ENCODE data around the gene PLCB4. TPM values are rescaled to one million over a fixed set of nuclear protein-coding genes. Genes with fewer than 3 reads are reported as not detected.

PLCB4 gene
- total RNA-seq, 4 donors from 2014 or later, result 2.7 to 11.4 (median 6.5) TPM

DNA sequence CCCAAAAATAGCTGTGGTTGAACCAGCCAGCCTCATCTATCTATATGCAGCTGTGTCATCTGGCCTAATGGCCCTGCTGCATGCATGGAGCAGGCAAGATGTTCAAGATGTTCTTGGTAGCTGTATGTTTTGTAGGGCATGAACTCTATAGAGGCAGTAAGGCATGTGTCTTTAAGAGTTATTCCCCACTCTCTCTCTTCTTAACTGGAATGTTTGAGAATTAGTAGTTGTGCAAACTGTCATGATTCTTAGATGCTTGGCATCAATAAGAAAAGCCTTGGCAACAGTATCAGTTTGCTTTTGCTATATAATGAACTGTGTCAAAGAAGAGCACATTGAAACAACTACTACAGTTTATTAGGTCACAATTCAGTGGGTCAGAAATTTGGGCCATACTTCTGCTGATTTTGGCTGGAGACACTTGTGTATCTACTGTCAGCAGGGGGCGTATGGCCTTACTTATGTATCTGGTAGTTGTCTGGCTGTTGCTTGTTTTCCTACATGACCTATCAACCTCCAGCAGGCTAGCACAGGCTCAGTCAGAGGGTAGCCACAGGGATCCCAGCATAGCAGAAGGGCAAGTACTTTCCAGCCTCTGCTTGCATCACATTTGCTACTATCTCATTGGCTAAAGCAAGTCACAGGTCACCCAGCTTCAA, 389.4 kb downstream of the PLCB4 start:
- DNase-seq (ENCODE audit: low spot score in 2 of 2), result no peak
- 79 to 86% methylated on average over 1 of the region's 1 CpG for WGBS, 2 donors
- intact Hi-C loops (cut with DNase I; ENCODE audit: low total_unique reads), result no loop called here
- no peak for TF ChIP-seq CTCF (IDR thresholded peaks at IDR 0.05)
- TF ChIP-seq POLR2A (IDR thresholded peaks at IDR 0.05), result no peak
- no peak overlapping the region for H3K4me3 ChIP-seq (ENCODE audit: low read depth, poor library complexity, severe bottlenecking)

- 40 to 45% methylated on average over 2 of the region's 2 CpGs for WGBS, 2 donors
- no peak for DNase-seq (ENCODE audit: low spot score in 2 of 2)
- no peak overlapping the region for H3K4me3 ChIP-seq (ENCODE audit: low read depth, poor library complexity, severe bottlenecking)
- intact Hi-C loops (cut with DNase I; ENCODE audit: low total_unique reads), result no loop called here
- TF ChIP-seq CTCF (IDR thresholded peaks at IDR 0.05) (no peak), POLR2A (IDR thresholded peaks at IDR 0.05) (no peak)
Observed at GRCh38 chr20:9460518-9460917, 391.6 kb downstream of the PLCB4 start.

DNA sequence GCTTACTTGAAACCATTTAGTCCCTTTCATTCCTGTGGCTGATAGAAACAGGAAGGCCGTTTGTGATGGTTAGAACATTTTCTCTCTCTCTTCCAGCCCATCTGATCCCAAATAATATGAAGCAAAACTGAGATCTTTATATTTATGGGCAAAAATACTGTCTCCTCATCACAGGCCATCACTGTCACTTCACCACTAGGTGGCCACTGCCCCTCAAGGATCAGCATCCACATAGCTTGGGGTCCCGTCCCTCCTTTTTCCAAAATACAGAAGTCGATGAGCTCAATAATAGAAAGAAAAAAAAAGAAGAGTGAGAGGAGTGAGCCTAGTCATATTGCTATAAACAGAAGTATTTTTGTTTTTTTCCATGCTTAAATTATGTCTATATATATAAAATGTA, 399.1 kb downstream of the PLCB4 start:
- 45 to 50% methylated on average over 3 of the region's 3 CpGs for WGBS, 2 donors

DNA sequence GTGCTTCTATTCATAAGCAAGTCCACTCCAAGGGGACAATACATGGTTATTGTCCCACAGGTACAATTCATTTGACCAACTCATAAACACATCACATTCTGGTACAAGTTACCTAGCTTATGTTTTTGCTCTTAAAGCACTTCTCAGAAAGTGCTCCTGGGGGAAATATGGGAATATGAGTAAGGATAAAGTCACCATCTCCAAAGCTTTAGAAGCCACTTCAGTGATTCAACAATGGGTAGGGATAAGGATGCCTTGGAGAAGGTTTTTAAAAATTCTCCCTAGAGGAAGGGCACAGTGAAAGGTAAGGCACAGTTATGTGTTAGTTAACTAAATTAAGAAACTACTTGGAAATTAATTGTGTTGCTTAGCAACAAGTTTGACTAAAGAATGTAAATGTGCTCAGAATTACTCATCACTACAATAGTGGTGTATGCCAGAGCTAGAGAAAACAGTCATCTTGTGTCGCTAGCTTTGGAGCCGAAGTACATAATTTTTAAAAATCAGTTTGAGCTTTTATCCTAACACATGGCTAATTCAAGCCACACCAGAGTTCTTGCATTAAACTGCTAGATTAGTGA, 406.0 kb downstream of the PLCB4 start:
- H3K4me3 ChIP-seq (ENCODE audit: low read depth, poor library complexity, severe bottlenecking), result no peak overlapping the region
- intact Hi-C loops (cut with DNase I; ENCODE audit: low total_unique reads), result no loop called here
- DNase-seq (ENCODE audit: low spot score in 2 of 2), result no peak
- 69 to 70% methylated on average over 2 of the region's 2 CpGs for WGBS, 2 donors
- no peak for TF ChIP-seq CTCF (IDR thresholded peaks at IDR 0.05)
- no peak for TF ChIP-seq POLR2A (IDR thresholded peaks at IDR 0.05)

More for the DNA sequence above, 399.1 kb downstream of the PLCB4 start:
- TF ChIP-seq CTCF (IDR thresholded peaks at IDR 0.05) (no peak), POLR2A (IDR thresholded peaks at IDR 0.05) (no peak)
- H3K4me3 ChIP-seq (ENCODE audit: low read depth, poor library complexity, severe bottlenecking), result no peak overlapping the region
- DNase-seq (ENCODE audit: low spot score in 2 of 2), result no peak
- intact Hi-C loops (cut with DNase I; ENCODE audit: low total_unique reads), result no loop called here

GRCh38 chr20:9475456-9475855, 406.6 kb downstream of the PLCB4 start:
- intact Hi-C loops (cut with DNase I; ENCODE audit: low total_unique reads), result no loop called here
- DNase-seq (ENCODE audit: low spot score in 2 of 2), result no peak
- TF ChIP-seq POLR2A (IDR thresholded peaks at IDR 0.05) (no peak), CTCF (IDR thresholded peaks at IDR 0.05) (no peak)
- no peak overlapping the region for H3K4me3 ChIP-seq (ENCODE audit: low read depth, poor library complexity, severe bottlenecking)

GRCh38 chr20:9476174-9476573, 407.3 kb downstream of the PLCB4 start:
- TF ChIP-seq POLR2A (IDR thresholded peaks at IDR 0.05) (no peak), CTCF (IDR thresholded peaks at IDR 0.05) (no peak)
- no peak for DNase-seq (ENCODE audit: low spot score in 2 of 2)
- WGBS, 2 donors, result 61 to 63% methylated on average over 4 of the region's 4 CpGs
- intact Hi-C loops (cut with DNase I; ENCODE audit: low total_unique reads), result no loop called here
- no peak overlapping the region for H3K4me3 ChIP-seq (ENCODE audit: low read depth, poor library complexity, severe bottlenecking)

All from lower leg skin (tissue), 4 donors.